Neural cell (in vitro differentiated cells): Measurements from ENCODE around the gene TPPP. TPM values are rescaled to one million over a fixed set of nuclear protein-coding genes. Genes with fewer than 3 reads are reported as not detected.
A peak's percentile ranks its signal among the peaks of the same experiment; 100 is the strongest.

Experiments
- H2AFZ ChIP-seq: fragments of 200-600, 300-800 bp; sonication (generic), shearing (Covaris generic); 2 replicates; pipeline ENCODE4 v1.6.0; 2014; ENCODE audit warnings: low read depth, mild to moderate bottlenecking, antibody characterized with exemption, low read length, moderate library complexity
- H3F3A ChIP-seq: fragments of 200-600 bp; shearing (Covaris generic); 2 replicates; pipeline ENCODE4 v1.6.1; 2016; ENCODE audit warnings: mild to moderate bottlenecking, moderate library complexity, mixed read lengths, antibody characterized with exemption, low read length; ENCODE audit not compliant: insufficient read depth, poor library complexity, severe bottlenecking
- H3K27ac ChIP-seq: fragments of 200-600, 300-800 bp; sonication (generic), shearing (Covaris generic); 2 replicates; pipeline ENCODE4 v1.5.1; 2014; ENCODE audit warnings: mild to moderate bottlenecking, low read length, moderate library complexity
- H3K27me3 ChIP-seq: fragments of 300-800, 200-600 bp; sonication (generic), shearing (Covaris generic); 2 replicates; pipeline ENCODE4 v1.6.0; 2014; ENCODE audit warnings: mild to moderate bottlenecking, low read depth, low read length, moderate library complexity; ENCODE audit not compliant: insufficient read depth
- H3K36me3 ChIP-seq: fragments of 300-800, 200-600 bp; sonication (generic), shearing (Covaris generic); 2 replicates; pipeline ENCODE4 v1.5.1; 2014; ENCODE audit warnings: mild to moderate bottlenecking, antibody characterized with exemption, low read length, moderate library complexity; ENCODE audit not compliant: insufficient read depth
- H3K4me2 ChIP-seq: fragments of 300-800, 200-600 bp; sonication (generic), shearing (Covaris generic); 2 replicates; pipeline ENCODE4 v1.6.0; 2014; ENCODE audit warnings: mild to moderate bottlenecking, low read length
- H3K4me3 ChIP-seq: fragments of 300-800, 200-600 bp; sonication (generic), shearing (Covaris generic); 2 replicates; pipeline ENCODE4 v1.5.1; 2014; ENCODE audit warnings: mild to moderate bottlenecking, low read length, moderate library complexity
- H3K79me2 ChIP-seq: fragments of 200-600 bp; shearing (Covaris generic); replicated peaks from 2 replicates; pipeline ENCODE4 v1.6.0; 2014; ENCODE audit warnings: mild to moderate bottlenecking, low read length, moderate library complexity; ENCODE audit not compliant: insufficient read depth
- H3K9ac ChIP-seq: fragments of 300-800, 200-600 bp; sonication (generic), shearing (Covaris generic); 2 replicates; pipeline ENCODE4 v1.6.1; 2016; ENCODE audit warnings: mild to moderate bottlenecking, low read length, mixed read lengths
- H3K9me2 ChIP-seq: fragments of 200-600 bp; shearing (Covaris generic); 2 replicates; pipeline ENCODE4 v1.6.1; 2016; ENCODE audit warnings: mild to moderate bottlenecking, low read length, mixed read lengths; ENCODE audit not compliant: insufficient read depth
- H3K9me3 ChIP-seq: fragments of 200-600, 300-800 bp; sonication (generic), shearing (Covaris generic); 2 replicates; pipeline ENCODE4 v1.6.1; 2016; ENCODE audit warnings: mild to moderate bottlenecking, mixed run types, low read length, moderate library complexity, mixed read lengths
- H4K20me1 ChIP-seq: fragments of 200-600 bp; shearing (Covaris generic); 2 replicates; pipeline ENCODE4 v1.6.1; 2016; ENCODE audit warnings: mild to moderate bottlenecking, mixed run types; ENCODE audit not compliant: insufficient read depth
- EP300 ChIP-seq: fragments of 450-650 bp; conservative IDR thresholded peaks from 2 replicates; pipeline ENCODE4 v1.6.1; 2014; ENCODE audit warnings: antibody characterized with exemption, mild to moderate bottlenecking, moderate library complexity; ENCODE audit not compliant: poor library complexity, severe bottlenecking
- EZH2 ChIP-seq: fragments of 200-600, 300-800 bp; shearing (Covaris generic), sonication (generic); IDR thresholded peaks from 2 replicates; pipeline ENCODE4 v1.6.1; 2014; ENCODE audit warnings: antibody characterized with exemption, low read length, borderline replicate concordance, mild to moderate bottlenecking; ENCODE audit not compliant: insufficient read depth, poor library complexity, severe bottlenecking
- MXI1 ChIP-seq: fragments of 450-650 bp; conservative IDR thresholded peaks from 2 replicates; pipeline ENCODE4 v1.6.1; 2014; ENCODE audit warnings: antibody characterized with exemption, mild to moderate bottlenecking; ENCODE audit not compliant: poor library complexity, severe bottlenecking
- POLR2AphosphoS5 ChIP-seq: IDR thresholded peaks from 2 replicates; pipeline ENCODE4 v1.6.1; 2012
- RAD21 ChIP-seq: fragments of 450-650 bp; conservative IDR thresholded peaks from 2 replicates; pipeline ENCODE4 v1.6.1; 2014; ENCODE audit warnings: antibody characterized with exemption, mild to moderate bottlenecking, moderate library complexity
- SMC3 ChIP-seq: fragments of 450-650 bp; conservative IDR thresholded peaks from 2 replicates; pipeline ENCODE4 v1.6.1; 2014; ENCODE audit warnings: antibody characterized with exemption, mild to moderate bottlenecking, moderate library complexity; ENCODE audit not compliant: poor library complexity
- TAF1 ChIP-seq: IDR thresholded peaks from 2 replicates; pipeline ENCODE4 v1.6.1; 2012; ENCODE audit warnings: low read depth
- polyA plus RNA-seq: library from polyadenylated mRNA; depleted of rRNA; stranded (reverse); fragments of >200 nt; gene quantifications from 2 replicates; pipeline ENCODE4 v1.2.3, GENCODE V29; 2014
- TF ChIP-seq, protein P1 (sequence below): IDR thresholded peaks from 2 replicates; pipeline ENCODE4 v1.6.1; 2012; ENCODE audit warnings: borderline replicate concordance
- TF ChIP-seq, protein P2 (sequence below): fragments of 450-650 bp; IDR thresholded peaks from 2 replicates; pipeline ENCODE4 v1.5.1; 2014; ENCODE audit warnings: antibody characterized with exemption, mild to moderate bottlenecking, moderate library complexity; ENCODE audit not compliant: poor library complexity, severe bottlenecking

Gene TPPP
- polyA plus RNA-seq, 1 donor from 2014 or later = 9.9 TPM

DNA sequence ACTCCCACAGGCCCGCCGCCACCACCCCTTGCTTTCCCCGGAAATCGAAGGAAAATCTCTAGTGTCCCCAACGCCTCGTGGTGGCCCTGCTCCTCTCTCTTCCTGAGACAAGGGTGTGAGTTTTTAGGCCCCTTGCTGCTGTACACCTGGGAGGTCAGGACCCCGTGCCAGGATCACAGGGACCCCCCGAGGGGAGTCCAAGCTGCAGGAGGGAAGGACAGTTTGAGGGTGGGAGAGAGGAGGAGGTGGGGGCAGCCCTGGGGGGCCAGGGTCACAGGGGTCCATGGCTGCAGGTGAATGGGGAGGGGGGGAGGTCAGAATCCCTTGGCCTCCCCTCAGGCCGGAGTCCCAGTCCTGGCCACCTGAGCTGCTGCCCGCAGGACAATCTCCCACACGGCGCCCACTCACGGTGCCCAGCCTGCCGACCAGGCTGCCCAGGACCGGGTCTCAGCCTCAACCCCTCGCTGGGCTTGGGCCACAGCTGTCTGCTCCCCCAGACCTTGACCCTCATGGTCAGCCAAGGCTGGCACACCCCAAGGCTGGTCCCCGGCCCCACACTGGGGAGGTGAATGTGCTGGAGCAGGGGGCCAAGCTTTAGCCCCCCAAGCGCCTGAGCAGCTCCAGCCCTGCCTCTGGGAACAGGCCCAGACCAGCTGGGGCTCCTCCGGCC lies 19.9 kb downstream of the TPPP start:
- Histone ChIP-seq H3K4me3 (peak overlapping the region; percentile 38), H3K4me2 (no peak overlapping the region), H3F3A (no peaks in the 10 kb centered on the region), H3K9me2 (no peaks in the 10 kb centered on the region), H3K27me3 (no peaks in the 10 kb centered on the region), H3K9ac (peak overlapping the region; percentile 34), H3K27ac (peak overlapping the region; percentile 31), H4K20me1 (no peaks in the 10 kb centered on the region), H3K79me2 (no peaks in the 10 kb centered on the region), H3K9me3 (no peaks in the 10 kb centered on the region), H2AFZ (no peak overlapping the region), H3K36me3 (no peaks in the 10 kb centered on the region)
- no peak for TF ChIP-seq EP300
- no peak for TF ChIP-seq MXI1
- TF ChIP-seq EZH2 = no peak
- no peak for TF ChIP-seq RAD21
- TF ChIP-seq SMC3 = no peak
- TF ChIP-seq POLR2AphosphoS5 = no peak
- no peak for TF ChIP-seq TAF1
- TF ChIP-seq, protein P1, sequence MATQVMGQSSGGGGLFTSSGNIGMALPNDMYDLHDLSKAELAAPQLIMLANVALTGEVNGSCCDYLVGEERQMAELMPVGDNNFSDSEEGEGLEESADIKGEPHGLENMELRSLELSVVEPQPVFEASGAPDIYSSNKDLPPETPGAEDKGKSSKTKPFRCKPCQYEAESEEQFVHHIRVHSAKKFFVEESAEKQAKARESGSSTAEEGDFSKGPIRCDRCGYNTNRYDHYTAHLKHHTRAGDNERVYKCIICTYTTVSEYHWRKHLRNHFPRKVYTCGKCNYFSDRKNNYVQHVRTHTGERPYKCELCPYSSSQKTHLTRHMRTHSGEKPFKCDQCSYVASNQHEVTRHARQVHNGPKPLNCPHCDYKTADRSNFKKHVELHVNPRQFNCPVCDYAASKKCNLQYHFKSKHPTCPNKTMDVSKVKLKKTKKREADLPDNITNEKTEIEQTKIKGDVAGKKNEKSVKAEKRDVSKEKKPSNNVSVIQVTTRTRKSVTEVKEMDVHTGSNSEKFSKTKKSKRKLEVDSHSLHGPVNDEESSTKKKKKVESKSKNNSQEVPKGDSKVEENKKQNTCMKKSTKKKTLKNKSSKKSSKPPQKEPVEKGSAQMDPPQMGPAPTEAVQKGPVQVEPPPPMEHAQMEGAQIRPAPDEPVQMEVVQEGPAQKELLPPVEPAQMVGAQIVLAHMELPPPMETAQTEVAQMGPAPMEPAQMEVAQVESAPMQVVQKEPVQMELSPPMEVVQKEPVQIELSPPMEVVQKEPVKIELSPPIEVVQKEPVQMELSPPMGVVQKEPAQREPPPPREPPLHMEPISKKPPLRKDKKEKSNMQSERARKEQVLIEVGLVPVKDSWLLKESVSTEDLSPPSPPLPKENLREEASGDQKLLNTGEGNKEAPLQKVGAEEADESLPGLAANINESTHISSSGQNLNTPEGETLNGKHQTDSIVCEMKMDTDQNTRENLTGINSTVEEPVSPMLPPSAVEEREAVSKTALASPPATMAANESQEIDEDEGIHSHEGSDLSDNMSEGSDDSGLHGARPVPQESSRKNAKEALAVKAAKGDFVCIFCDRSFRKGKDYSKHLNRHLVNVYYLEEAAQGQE = no peak
- TF ChIP-seq, protein P2, sequence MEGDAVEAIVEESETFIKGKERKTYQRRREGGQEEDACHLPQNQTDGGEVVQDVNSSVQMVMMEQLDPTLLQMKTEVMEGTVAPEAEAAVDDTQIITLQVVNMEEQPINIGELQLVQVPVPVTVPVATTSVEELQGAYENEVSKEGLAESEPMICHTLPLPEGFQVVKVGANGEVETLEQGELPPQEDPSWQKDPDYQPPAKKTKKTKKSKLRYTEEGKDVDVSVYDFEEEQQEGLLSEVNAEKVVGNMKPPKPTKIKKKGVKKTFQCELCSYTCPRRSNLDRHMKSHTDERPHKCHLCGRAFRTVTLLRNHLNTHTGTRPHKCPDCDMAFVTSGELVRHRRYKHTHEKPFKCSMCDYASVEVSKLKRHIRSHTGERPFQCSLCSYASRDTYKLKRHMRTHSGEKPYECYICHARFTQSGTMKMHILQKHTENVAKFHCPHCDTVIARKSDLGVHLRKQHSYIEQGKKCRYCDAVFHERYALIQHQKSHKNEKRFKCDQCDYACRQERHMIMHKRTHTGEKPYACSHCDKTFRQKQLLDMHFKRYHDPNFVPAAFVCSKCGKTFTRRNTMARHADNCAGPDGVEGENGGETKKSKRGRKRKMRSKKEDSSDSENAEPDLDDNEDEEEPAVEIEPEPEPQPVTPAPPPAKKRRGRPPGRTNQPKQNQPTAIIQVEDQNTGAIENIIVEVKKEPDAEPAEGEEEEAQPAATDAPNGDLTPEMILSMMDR = no peak

DNA sequence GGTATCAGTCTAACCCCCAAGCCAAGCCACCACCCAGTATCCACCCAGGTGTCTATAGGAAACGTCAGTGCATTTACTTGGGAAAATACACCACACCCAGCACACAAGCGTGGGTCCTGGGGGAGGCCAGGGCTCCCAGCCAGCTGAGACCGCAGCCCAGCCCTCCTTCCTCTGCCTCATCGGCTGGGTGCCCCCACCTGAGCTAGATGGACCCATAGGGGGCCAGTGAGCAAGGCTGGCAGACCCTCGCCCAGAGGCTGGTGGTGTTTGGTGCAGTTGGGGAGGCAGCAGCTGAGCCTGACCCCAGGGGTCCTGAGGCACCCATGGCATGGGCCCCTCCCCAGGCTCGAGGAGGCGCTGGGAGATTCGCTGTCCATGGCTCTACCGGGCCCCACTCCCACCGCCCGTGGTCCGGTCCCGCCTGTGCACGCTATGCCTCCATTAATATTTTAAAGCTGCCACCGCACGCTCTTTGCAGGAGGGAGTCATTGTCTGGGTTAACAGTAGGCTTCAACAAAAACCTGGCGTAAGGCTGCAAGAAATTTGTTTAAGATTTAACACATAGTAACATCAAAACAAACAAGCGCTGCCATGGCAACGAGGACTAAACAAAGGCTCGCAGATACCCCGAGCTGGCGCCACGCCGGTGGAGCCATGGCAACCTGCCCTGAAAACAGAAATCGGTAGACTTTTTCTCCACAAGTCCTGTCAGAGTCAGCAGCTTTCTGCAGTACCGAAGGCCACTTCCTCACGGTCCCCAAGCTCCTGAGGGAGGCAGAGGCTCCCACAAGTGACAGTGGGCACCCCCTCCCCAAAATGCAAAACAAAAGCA lies 20.6 kb downstream of the TPPP start:
- Histone ChIP-seq H3K27ac (peak overlapping the region; percentile 31), H3K27me3 (no peaks in the 10 kb centered on the region), H4K20me1 (no peaks in the 10 kb centered on the region), H3K79me2 (no peaks in the 10 kb centered on the region), H3F3A (no peaks in the 10 kb centered on the region), H3K36me3 (no peaks in the 10 kb centered on the region), H3K4me2 (no peak overlapping the region), H3K4me3 (peak overlapping the region; percentile 38), H3K9ac (peak overlapping the region; percentile 34), H3K9me2 (no peaks in the 10 kb centered on the region), H3K9me3 (no peaks in the 10 kb centered on the region), H2AFZ (no peak overlapping the region)
- TF ChIP-seq, protein P2 = no peak
- TF ChIP-seq SMC3 (no peak), RAD21 (no peak), MXI1 (peak; percentile 43), EP300 (peak; percentile 80), POLR2AphosphoS5 (no peak)
- TF ChIP-seq, protein P1 = no peak
